ENCODE data around the gene NPPC.
"Not testable (repeated sequence)": the region's sequence is repeated elsewhere in the genome, so short reads cannot be mapped to it uniquely, and the experiment has no call there.

Gene NPPC

DNA sequence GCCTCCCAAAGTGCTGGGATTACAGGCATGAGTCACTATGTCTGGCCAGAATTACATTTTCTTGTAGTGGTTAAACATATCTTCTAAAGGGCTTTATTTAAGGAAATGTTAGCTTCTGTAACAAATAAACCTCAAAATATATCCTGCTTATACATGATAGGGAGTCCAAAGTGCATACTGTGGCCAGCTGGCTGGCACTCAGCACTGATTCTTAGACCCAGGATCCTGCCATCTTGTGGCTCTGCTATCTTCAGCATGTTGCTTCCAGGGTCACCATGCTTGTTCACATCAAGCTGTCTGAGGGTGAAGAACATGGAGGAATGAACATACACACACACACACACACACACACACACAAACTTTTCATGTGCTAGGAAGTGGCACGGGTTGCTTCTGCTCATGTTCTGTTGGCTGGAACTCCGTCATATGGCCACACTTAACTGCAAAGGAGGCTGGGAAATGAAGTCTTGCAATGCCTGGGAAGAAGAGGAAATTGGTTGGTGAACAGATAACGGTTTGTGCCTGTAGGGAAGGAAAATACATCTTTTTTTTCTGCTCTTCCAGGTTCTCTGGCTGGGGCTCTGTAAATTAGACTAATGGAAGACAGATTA is 40.0 kb downstream of the NPPC start:
- no peak for DNase-seq (ENCODE audit: low read depth, low spot score)

DNA sequence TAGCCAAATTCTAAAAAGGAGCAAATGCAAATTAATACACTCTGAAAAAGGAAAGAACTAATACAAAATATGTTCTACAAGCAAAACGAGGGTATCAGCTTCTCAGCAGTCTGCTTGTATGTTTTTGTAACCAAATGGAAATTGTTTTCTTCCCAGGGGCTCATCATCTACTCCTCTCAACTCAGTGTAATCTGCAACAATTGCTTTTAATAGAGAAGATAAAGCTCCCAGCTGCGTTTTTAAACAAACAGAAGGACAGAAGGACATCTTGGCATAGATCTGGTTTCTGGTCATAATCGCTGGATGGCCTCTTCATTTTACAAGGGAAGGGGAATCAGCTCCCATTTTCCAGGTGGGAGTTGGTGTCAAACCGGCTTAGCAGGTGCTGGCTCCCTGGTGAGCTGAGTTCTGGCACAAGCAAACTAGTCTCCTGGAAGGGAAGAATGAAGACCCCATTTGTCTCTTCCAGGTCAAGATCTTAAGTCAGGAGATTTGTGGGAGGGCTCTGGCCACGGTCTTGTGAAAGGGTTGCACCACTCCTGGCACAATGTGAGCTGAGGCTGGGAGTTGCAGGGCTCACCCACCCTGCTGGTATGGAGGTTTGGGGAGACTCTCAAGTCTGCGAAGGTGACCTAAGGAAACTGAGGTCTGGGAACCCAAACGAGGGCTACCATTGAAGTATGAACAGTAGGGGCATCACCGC is 41.6 kb downstream of the NPPC start:
- no peak for DNase-seq (ENCODE audit: low read depth, low spot score)

DNA sequence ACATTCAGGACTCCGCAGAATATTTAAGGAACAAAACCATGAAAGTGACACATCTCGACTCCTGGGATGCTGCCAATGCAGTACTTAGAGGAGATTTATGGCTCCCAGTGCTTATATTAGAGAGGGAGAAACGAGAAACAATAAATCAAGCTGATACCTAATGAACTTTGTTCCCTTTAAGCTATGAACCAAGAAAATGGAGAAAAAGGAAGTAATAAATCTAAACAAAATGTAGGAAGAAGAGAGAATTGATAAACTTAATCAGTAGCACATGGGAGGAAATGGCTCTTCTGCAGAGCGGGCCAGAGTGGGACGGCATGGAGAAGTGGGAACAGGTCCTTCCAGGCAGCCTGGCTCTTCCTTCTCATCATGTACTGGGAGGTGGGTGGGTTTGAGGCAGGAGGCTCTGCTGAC is 42.7 kb downstream of the NPPC start:
- DNase-seq (ENCODE audit: low read depth, low spot score), result no peak

DNA sequence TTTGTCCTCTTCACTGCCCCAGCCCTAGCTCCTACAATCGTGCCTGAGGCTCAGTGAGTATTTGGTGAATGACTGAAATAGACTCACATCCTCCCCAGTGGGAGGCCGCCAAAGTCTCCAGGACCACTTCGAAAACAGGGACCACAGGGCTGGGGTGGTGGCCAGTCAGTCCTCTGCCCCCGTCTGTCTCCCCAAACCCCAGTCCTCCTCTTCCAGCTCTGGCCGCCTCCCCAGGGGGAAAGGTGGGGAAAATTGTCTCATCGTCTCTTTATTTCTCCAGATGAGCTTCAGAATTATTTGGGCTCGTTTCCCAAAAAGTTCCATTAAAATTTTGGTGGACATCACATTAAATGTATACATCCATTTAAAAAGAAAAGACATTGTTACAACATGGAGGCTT is 43.5 kb downstream of the NPPC start:
- no peak for DNase-seq (ENCODE audit: low read depth, low spot score)

DNA sequence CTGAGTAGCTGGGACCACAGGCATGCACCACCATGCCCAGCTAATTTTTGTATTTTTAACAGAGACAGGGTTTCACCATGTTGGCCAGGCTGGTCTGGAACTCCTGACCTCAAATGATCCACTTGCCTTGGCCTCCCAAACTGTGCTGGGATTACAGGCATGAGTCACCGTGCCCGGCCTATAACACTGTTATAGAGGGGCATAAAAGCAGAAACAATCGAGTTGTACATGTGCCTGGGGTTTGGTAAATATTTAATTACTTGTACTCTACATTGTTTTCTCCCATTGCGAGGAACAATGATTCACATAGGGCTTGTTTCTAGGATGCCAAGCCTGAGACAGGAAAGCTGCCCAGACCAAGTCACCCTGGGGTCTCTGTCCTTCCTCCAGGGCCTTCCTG is 45.8 kb downstream of the NPPC start:
- not testable (repeated sequence) for DNase-seq (ENCODE audit: low read depth, low spot score)

DNA sequence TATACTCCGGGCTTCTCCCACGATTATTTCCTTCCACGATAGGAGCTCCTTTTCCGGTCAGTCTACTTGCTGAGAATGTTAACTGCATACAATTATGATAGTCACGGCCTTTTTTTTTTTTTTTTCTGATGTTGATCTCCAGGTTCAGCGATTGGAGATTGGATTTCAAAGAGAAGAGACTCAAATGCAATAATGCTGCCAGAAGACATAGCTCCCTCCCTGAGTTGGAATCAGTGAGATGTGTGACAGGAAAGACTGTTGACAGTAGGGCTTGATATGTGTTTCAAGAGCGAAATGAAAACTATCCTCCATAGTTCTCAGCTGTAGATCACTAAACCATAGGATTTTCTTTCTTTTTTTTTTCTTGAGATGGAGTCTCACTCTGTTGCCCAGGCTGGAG is 47.0 kb downstream of the NPPC start:
- DNase-seq (ENCODE audit: low read depth, low spot score), result no peak

DNA sequence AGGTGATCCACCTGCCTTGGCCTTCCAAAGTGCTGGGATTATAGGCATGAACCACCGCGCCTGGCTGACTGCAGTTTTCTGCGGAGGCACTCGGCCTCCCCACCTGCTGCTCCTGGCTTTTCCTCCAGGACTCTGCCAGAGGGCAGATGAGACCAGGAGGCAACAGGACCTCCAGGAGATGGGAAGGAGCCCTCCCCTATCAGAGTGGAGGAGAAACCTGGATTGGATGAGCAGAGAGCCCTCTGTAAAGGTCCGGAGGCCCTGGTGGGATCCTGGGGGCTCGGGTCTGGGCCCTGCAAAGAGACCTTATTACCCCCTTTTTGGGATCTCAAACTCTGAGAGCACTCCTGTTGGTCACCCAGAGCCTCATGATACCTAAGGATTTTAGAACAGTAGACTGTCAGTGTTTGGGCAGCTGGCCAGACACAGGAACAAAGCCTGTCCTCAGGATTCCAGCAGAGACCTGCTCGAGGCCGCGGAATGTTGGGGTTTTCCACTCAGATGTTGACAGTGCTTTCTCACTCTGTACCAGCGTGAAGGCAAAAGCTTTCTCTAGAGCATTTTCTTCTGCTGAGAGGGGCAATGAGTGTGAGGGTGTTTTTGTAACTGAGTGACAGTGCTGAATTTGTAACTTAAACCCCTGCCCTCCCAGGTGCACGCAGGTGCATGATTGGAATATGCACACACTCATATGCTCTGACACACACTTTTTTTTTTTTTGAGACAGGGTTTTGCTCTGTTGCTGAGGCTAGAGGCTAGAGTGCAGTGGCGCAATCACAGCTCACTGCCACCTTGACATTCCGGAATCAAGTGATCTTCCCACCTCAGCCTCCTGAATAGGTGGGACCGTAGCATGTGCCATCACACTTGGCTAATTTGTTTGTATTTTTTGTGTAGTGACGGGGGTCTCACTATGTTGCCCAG is 48.4 kb downstream of the NPPC start:
- DNase-seq (ENCODE audit: low read depth, low spot score), result no peak

DNA sequence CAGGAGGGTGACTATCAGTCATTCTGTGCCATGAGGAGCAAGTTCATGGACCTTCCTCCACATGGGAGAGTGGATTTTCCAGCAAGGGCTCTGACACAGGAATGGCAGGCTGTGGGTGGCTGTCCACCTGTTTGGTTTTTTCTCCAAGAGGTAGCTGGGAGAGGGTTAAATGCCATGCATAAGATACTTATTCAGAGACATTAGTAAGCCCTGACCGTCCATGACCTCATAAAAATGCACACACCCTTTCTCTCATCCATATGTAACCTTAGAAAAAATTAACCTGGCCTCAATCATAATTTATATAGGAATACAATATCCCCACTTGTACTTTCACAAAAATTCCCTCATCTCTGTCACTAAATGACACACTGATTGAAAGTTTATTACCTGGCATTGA is 51.3 kb downstream of the NPPC start:
- no peak for DNase-seq (ENCODE audit: low read depth, low spot score)
